ENCODE data around the gene CARD10.
"Not testable (repeated sequence)": the region's sequence is repeated elsewhere in the genome, so short reads cannot be mapped to it uniquely, and the experiment has no call there.

Gene CARD10

GRCh38 chr22:37556710-37557109 lies 37.5 kb upstream of the CARD10 start:
- DNase-seq (ENCODE audit: low read depth, low spot score) = no peak

- no peak for DNase-seq (ENCODE audit: low read depth, low spot score)
Observed at GRCh38 chr22:37555029-37555428, 35.8 kb upstream of the CARD10 start.

GRCh38 chr22:37553725-37554124 lies 34.5 kb upstream of the CARD10 start:
- no peak for DNase-seq (ENCODE audit: low read depth, low spot score)

- no peak for DNase-seq (ENCODE audit: low read depth, low spot score)
Observed at GRCh38 chr22:37552524-37553163, 33.4 kb upstream of the CARD10 start.

GRCh38 chr22:37551981-37552380 lies 32.8 kb upstream of the CARD10 start:
- no peak for DNase-seq (ENCODE audit: low read depth, low spot score)

GRCh38 chr22:37550921-37551320 lies 31.7 kb upstream of the CARD10 start:
- DNase-seq (ENCODE audit: low read depth, low spot score) = not testable (repeated sequence)

- peak; percentile 77 for DNase-seq (ENCODE audit: low read depth, low spot score)
Observed at GRCh38 chr22:37549704-37550059, 30.5 kb upstream of the CARD10 start.

- DNase-seq (ENCODE audit: low read depth, low spot score) = no peak
Observed at GRCh38 chr22:37547251-37547741, 28.1 kb upstream of the CARD10 start.

GRCh38 chr22:37546437-37547250 lies 27.4 kb upstream of the CARD10 start:
- DNase-seq (ENCODE audit: low read depth, low spot score) = no peak

- peak; percentile 95 for DNase-seq (ENCODE audit: low read depth, low spot score)
Observed at GRCh38 chr22:37545703-37546436, 26.7 kb upstream of the CARD10 start.

GRCh38 chr22:37544955-37545702 lies 25.9 kb upstream of the CARD10 start:
- no peak for DNase-seq (ENCODE audit: low read depth, low spot score)

- DNase-seq (ENCODE audit: low read depth, low spot score) = no peak
Observed at GRCh38 chr22:37542959-37543358, 23.7 kb upstream of the CARD10 start.

GRCh38 chr22:37542416-37542815 lies 23.2 kb upstream of the CARD10 start:
- not testable (repeated sequence) for DNase-seq (ENCODE audit: low read depth, low spot score)

GRCh38 chr22:37539790-37540189 lies 20.6 kb upstream of the CARD10 start:
- DNase-seq (ENCODE audit: low read depth, low spot score) = not testable (repeated sequence)

- peak; percentile 81 for DNase-seq (ENCODE audit: low read depth, low spot score)
Observed at GRCh38 chr22:37538590-37539357, 19.6 kb upstream of the CARD10 start.

GRCh38 chr22:37535159-37535558 lies 15.9 kb upstream of the CARD10 start:
- no peak for DNase-seq (ENCODE audit: low read depth, low spot score)

- no peak for DNase-seq (ENCODE audit: low read depth, low spot score)
Observed at GRCh38 chr22:37534445-37534844, 15.2 kb upstream of the CARD10 start.

- DNase-seq (ENCODE audit: low read depth, low spot score) = peak; percentile 58
Observed at GRCh38 chr22:37533995-37534394, 14.8 kb upstream of the CARD10 start.

GRCh38 chr22:37529652-37530345 lies 10.6 kb upstream of the CARD10 start:
- DNase-seq (ENCODE audit: low read depth, low spot score) = no peak

GRCh38 chr22:37527952-37528351 lies 8.7 kb upstream of the CARD10 start:
- DNase-seq (ENCODE audit: low read depth, low spot score) = not testable (repeated sequence)
